H1 (cell line): ENCODE results near the gene TM9SF2. TPM values are rescaled to one million over a fixed set of nuclear protein-coding genes. Genes with fewer than 3 reads are reported as not detected.

ENCODE experiments used
- CTCF ChIA-PET: fragments of 300-600 bp; sonication (Branson Sonifier 250); formaldehyde crosslinking; loops from one replicate; lab custom pipeline; 2021; ENCODE audit not compliant: partially characterized antibody; lab: Charles Lee
- POLR2A ChIA-PET: fragments of 300-600 bp; sonication (Branson Sonifier 250); formaldehyde crosslinking; loops from one replicate; lab custom pipeline; 2021; ENCODE audit warnings: inconsistent platforms; ENCODE audit not compliant: partially characterized antibody; lab: Charles Lee
- DNase-seq, 2 experiments: peaks; one replicate each; pipeline versions ENCODE4 v3.0.0 to v3.0.0-alpha.2; 2010 to 2022; ENCODE audit warnings: low spot score in 2 of 2, low read depth in 1 of 2, mixed read lengths in 1 of 2
- FAIRE-seq: peaks from 2 replicates; lab custom pipeline; 2011; peaks lifted over from hg19 to GRCh38; lab: Jason Lieb, UNC
- H2AFZ ChIP-seq: 2 replicates; pipeline ENCODE4 v1.8.1; 2012; ENCODE audit warnings: low read length, inconsistent platforms
- H2AK5ac ChIP-seq: 2 replicates; pipeline ENCODE4 v1.6.1; 2013; ENCODE audit warnings: low read depth, low read length
- H2BK120ac ChIP-seq: replicated peaks from 2 replicates; pipeline ENCODE3; 2013; ENCODE audit warnings: low read depth, low read length, inconsistent platforms
- H2BK12ac ChIP-seq: 2 replicates; pipeline ENCODE4 v1.6.1; 2013; ENCODE audit warnings: low read depth, low read length
- H2BK15ac ChIP-seq: 2 replicates; pipeline ENCODE4 v1.6.1; 2013; ENCODE audit warnings: low read length
- H2BK20ac ChIP-seq: 2 replicates; pipeline ENCODE4 v1.6.1; 2013; ENCODE audit warnings: low read length
- H2BK5ac ChIP-seq: 2 replicates; pipeline ENCODE4 v1.6.1; 2013; ENCODE audit warnings: low read depth, low read length
- H3K14ac ChIP-seq: 2 replicates; pipeline ENCODE4 v1.6.1; 2013; ENCODE audit warnings: inconsistent platforms; ENCODE audit not compliant: insufficient read length
- H3K18ac ChIP-seq: 2 replicates; pipeline ENCODE4 v1.6.1; 2013; ENCODE audit warnings: low read length; ENCODE audit errors: extremely low read depth
- H3K23ac ChIP-seq: 2 replicates; pipeline ENCODE4 v1.6.1; 2013; ENCODE audit warnings: inconsistent platforms; ENCODE audit not compliant: insufficient read length
- H3K23me2 ChIP-seq: 2 replicates; pipeline ENCODE4 v1.6.1; 2013; ENCODE audit warnings: low read depth, low read length
- H3K27ac ChIP-seq: 2 replicates; pipeline ENCODE4 v1.6.1; 2011; ENCODE audit warnings: low read depth, low read length, inconsistent platforms
- H3K27me3 ChIP-seq, 4 experiments: replicated peaks in 1 of 4; 1 replicate in 1 of 4; 2 replicates in 3 of 4; pipeline versions ENCODE4 v1.6.1 to v1.8.1; 2011 to 2013; ENCODE audit warnings: low read length in 3 of 4, mild to moderate bottlenecking in 3 of 4, inconsistent platforms in 2 of 4, mixed read lengths in 2 of 4, moderate library complexity in 1 of 4; ENCODE audit not compliant: control insufficient read depth in 3 of 4, insufficient read depth in 3 of 4; ENCODE audit errors: extremely low read depth in 1 of 4
- H3K36me3 ChIP-seq, 4 experiments: 2 replicates each; pipeline versions ENCODE4 v1.6.1 to v1.8.1; 2011 to 2013; ENCODE audit warnings: mild to moderate bottlenecking in 4 of 4, low read length in 3 of 4, moderate library complexity in 2 of 4, control low read depth in 1 of 4, inconsistent platforms in 1 of 4; ENCODE audit not compliant: insufficient read depth in 4 of 4, control insufficient read depth in 2 of 4
- H3K4ac ChIP-seq: replicated peaks from 2 replicates; pipeline ENCODE3; 2013; ENCODE audit warnings: low read length, low read depth, mixed read lengths, inconsistent platforms; ENCODE audit not compliant: insufficient read length
- H3K4me1 ChIP-seq, 4 experiments: replicated peaks in 1 of 4; 1 replicate in 1 of 4; 2 replicates in 3 of 4; pipeline versions ENCODE4 v1.6.1 to v1.8.1; 2011 to 2013; ENCODE audit warnings: low read length in 3 of 4, inconsistent platforms in 2 of 4, mixed read lengths in 1 of 4; ENCODE audit not compliant: insufficient read depth in 4 of 4, control insufficient read depth in 3 of 4
- H3K4me2 ChIP-seq, 2 experiments: 2 replicates each; pipeline versions ENCODE4 v1.6.1 to v1.8.1; 2011 to 2013; ENCODE audit warnings: low read depth in 2 of 2, low read length in 2 of 2, control low read depth in 1 of 2, inconsistent platforms in 1 of 2, mild to moderate bottlenecking in 1 of 2; ENCODE audit not compliant: insufficient read depth in 1 of 2
- H3K4me3 ChIP-seq, 4 experiments: fragments of 200-600, 300-600 bp in 1 of 4; sonication (generic), shearing (Covaris generic), sonication (Bioruptor Twin) in 1 of 4; 2 replicates each; pipeline versions ENCODE4 v1.5.1 to v1.8.1; 2011 to 2016; ENCODE audit warnings: low read length in 4 of 4, low read depth in 3 of 4, control low read depth in 2 of 4, inconsistent platforms in 2 of 4, mild to moderate bottlenecking in 2 of 4, mixed read lengths in 1 of 4, moderate library complexity in 1 of 4; ENCODE audit not compliant: insufficient read depth in 2 of 4; ENCODE audit errors: extremely low read depth in 1 of 4
- H3K56ac ChIP-seq: replicated peaks from 2 replicates; pipeline ENCODE3; 2013; ENCODE audit warnings: low read depth, mild to moderate bottlenecking, mixed read lengths, low read length, inconsistent platforms; ENCODE audit not compliant: insufficient read length
- H3K79me1 ChIP-seq: 2 replicates; pipeline ENCODE4 v1.6.1; 2013; ENCODE audit warnings: low read depth, low read length, control low read depth
- H3K79me2 ChIP-seq, 2 experiments: 2 replicates each; pipeline versions ENCODE4 v1.6.1 to v1.8.1; 2012 to 2013; ENCODE audit warnings: low read length in 2 of 2, mild to moderate bottlenecking in 2 of 2, inconsistent platforms in 1 of 2; ENCODE audit not compliant: insufficient read depth in 2 of 2, control insufficient read depth in 1 of 2
- H3K9ac ChIP-seq, 4 experiments: replicated peaks in 1 of 4; 1 replicate in 1 of 4; 2 replicates in 3 of 4; pipeline versions ENCODE4 v1.6.1 to v1.8.1; 2011 to 2013; ENCODE audit warnings: low read depth in 3 of 4, low read length in 3 of 4, control low read depth in 2 of 4, mild to moderate bottlenecking in 2 of 4, moderate library complexity in 2 of 4, inconsistent platforms in 1 of 4; ENCODE audit errors: extremely low read depth in 1 of 4
- H3K9me3 ChIP-seq, 2 experiments: 2 replicates each; pipeline versions ENCODE4 v1.6.1 to v1.8.1; 2012 to 2013; ENCODE audit warnings: mild to moderate bottlenecking in 2 of 2, moderate library complexity in 2 of 2, control low read depth in 1 of 2, inconsistent platforms in 1 of 2, low read depth in 1 of 2, low read length in 1 of 2, mixed read lengths in 1 of 2; ENCODE audit not compliant: insufficient read depth in 2 of 2
- H4K20me1 ChIP-seq, 2 experiments: replicated peaks in 1 of 2; 2 replicates each; pipeline versions ENCODE3 to v1.8.1; 2011 to 2013; ENCODE audit warnings: inconsistent platforms in 2 of 2, low read length in 2 of 2, mild to moderate bottlenecking in 1 of 2; ENCODE audit not compliant: insufficient read depth in 2 of 2, control insufficient read depth in 1 of 2
- H4K5ac ChIP-seq: 2 replicates; pipeline ENCODE4 v1.6.1; 2013; ENCODE audit warnings: low read length, low read depth, mixed read lengths, inconsistent platforms; ENCODE audit not compliant: insufficient read length
- H4K8ac ChIP-seq: 2 replicates; pipeline ENCODE4 v1.8.0; 2013; ENCODE audit warnings: mild to moderate bottlenecking, moderate library complexity, low read length, inconsistent platforms; ENCODE audit not compliant: insufficient read depth; ENCODE audit errors: extremely low read depth
- H4K91ac ChIP-seq: replicated peaks from 2 replicates; pipeline ENCODE3; 2013; ENCODE audit warnings: low read length, mixed read lengths, inconsistent platforms; ENCODE audit not compliant: insufficient read length
- CEBPB ChIP-seq: IDR thresholded peaks from 2 replicates; pipeline ENCODE4 v1.6.1; 2012; ENCODE audit warnings: low read depth, low read length
- GTF2F1 ChIP-seq: IDR thresholded peaks from 2 replicates; pipeline ENCODE4 v1.6.1; 2012; ENCODE audit warnings: low read depth, low read length, improper control_type of control experiment, borderline replicate concordance
- JUN ChIP-seq: IDR thresholded peaks from 2 replicates; pipeline ENCODE4 v1.6.1; 2011; ENCODE audit warnings: low read depth, mild to moderate bottlenecking, improper control_type of control experiment, low read length
- JUND ChIP-seq: IDR thresholded peaks from 2 replicates; pipeline ENCODE4 v1.6.1; 2011; ENCODE audit warnings: mild to moderate bottlenecking, improper control_type of control experiment, low read length
- POLR2A ChIP-seq, 2 experiments: IDR thresholded peaks; 1 replicate in 1 of 2; 2 replicates in 1 of 2; pipeline ENCODE4 v1.6.1; 2011; ENCODE audit warnings: low read depth in 2 of 2, low read length in 2 of 2, mild to moderate bottlenecking in 2 of 2; ENCODE audit errors: control extremely low read depth in 1 of 2
- POLR2AphosphoS5 ChIP-seq: IDR thresholded peaks from 2 replicates; pipeline ENCODE4 v1.6.1; 2011; ENCODE audit warnings: low read depth, low read length
- RBBP5 ChIP-seq: IDR thresholded peaks from 2 replicates; pipeline ENCODE4 v1.7.1; 2012; ENCODE audit warnings: low read depth, mild to moderate bottlenecking, inconsistent platforms, low read length, moderate library complexity, borderline replicate concordance
- RXRA ChIP-seq: IDR thresholded peaks from 2 replicates; pipeline ENCODE4 v1.6.1; 2011; ENCODE audit warnings: low read depth, mild to moderate bottlenecking, low read length, moderate library complexity; ENCODE audit not compliant: insufficient read depth
- SP4 ChIP-seq: IDR thresholded peaks from 2 replicates; pipeline ENCODE4 v1.6.1; 2012; ENCODE audit warnings: low read length, inconsistent platforms
- WGBS, 2 experiments: shearing (Covaris generic) in 1 of 2; methylation state at CpG; one replicate each; pipeline versions ENCODE4 v1.1.6 to v1.1.7; 2013 to 2015; ENCODE audit warnings: low lambda C conversion rate in 2 of 2, mixed read lengths in 2 of 2, inconsistent platforms in 1 of 2, low coverage in 1 of 2, missing lambda C conversion rate in 1 of 2; ENCODE audit not compliant: insufficient replicate concordance in 2 of 2, insufficient coverage in 1 of 2, insufficient read length in 1 of 2; ENCODE audit errors: extremely low coverage in 1 of 2, missing lambda C conversion rate in 1 of 2; 5-methylcytosine and 5-hydroxymethylcytosine counted together
- polyA plus RNA-seq, 7 experiments: library from polyadenylated mRNA; depleted of rRNA in 3 of 7; stranded (reverse) in 5 of 7; unstranded in 2 of 7; fragments of >200 nt in 5 of 7; fragments of 200-250 nt in 2 of 7; gene quantifications; 1 replicate in 5 of 7; 2 replicates in 1 of 7; 4 replicates in 1 of 7; pipeline versions ENCODE4 v1.2.1 to v1.2.3, GENCODE V29; 2011 to 2013; ENCODE audit warnings: missing spikeins in 2 of 7, mixed read lengths in 2 of 7
- total RNA-seq: library from RNA; stranded (reverse); fragmentation: NEBNext Ultra II Directional; extraction: Animal tissue kit (Norgen Biotek cat#: 25700); gene quantifications from 2 replicates; pipeline ENCODE4 v1.2.1, GENCODE V29; 2021
- TF ChIP-seq, protein P1 (sequence below): IDR thresholded peaks from 2 replicates; pipeline ENCODE4 v1.6.1; 2011; ENCODE audit warnings: low read length, improper control_type of control experiment
- TF ChIP-seq, protein P2 (sequence below): IDR thresholded peaks from 2 replicates; pipeline ENCODE4 v1.6.1; 2011; ENCODE audit warnings: low read depth, mild to moderate bottlenecking, low read length; ENCODE audit not compliant: insufficient read depth

TM9SF2 gene
- total and polyA plus RNA-seq, 2 of the 8 experiments (the other 6 are each of a cell fraction or from before 2014, with no cell fraction given), result 68.0 to 101 TPM

DNA sequence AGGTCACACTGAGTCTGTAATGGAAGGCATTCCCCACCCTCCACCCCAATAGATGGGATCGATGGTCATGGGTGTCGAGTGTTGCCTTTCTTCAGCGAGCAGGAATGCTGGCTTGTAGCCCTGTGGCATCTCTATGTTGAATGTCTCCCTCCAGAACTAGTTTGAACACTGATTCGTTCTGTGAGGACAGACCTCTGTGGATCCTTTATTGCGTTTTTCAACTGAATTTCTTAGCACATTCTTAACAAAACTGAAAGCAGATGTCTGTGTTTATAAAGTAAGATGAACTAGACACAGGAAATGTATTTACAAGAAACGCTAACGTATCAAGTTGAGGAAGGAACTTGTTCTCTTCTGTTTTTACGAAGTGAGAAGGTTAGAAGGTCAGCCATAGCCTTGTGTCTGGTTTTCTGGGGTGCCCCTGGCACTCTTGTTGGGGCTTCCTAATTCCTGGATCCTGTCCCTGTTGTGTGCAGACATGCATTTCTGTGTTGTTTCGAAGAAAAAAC is 36.8 kb upstream of the TM9SF2 start:
- POLR2A ChIA-PET, result no interaction called here
- TF ChIP-seq RBBP5 (no peak), GTF2F1 (no peak), RXRA (no peak), CEBPB (no peak), POLR2AphosphoS5 (no peak), POLR2A (IDR thresholded peaks at IDR 0.05; ENCODE audit: control extremely low read depth in 1 of 2, low read depth in 2 of 2, low read length in 2 of 2) (no peak), SP4 (no peak), JUND (no peak), JUN (no peak)
- TF ChIP-seq, protein P1, sequence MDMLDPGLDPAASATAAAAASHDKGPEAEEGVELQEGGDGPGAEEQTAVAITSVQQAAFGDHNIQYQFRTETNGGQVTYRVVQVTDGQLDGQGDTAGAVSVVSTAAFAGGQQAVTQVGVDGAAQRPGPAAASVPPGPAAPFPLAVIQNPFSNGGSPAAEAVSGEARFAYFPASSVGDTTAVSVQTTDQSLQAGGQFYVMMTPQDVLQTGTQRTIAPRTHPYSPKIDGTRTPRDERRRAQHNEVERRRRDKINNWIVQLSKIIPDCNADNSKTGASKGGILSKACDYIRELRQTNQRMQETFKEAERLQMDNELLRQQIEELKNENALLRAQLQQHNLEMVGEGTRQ, result no peak
- TF ChIP-seq, protein P2, sequence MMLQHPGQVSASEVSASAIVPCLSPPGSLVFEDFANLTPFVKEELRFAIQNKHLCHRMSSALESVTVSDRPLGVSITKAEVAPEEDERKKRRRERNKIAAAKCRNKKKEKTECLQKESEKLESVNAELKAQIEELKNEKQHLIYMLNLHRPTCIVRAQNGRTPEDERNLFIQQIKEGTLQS, result no peak

More for the DNA sequence above, 36.8 kb upstream of the TM9SF2 start:
- no peak overlapping the region for H3K4me2 ChIP-seq
- H4K20me1 ChIP-seq, result no peaks in the 10 kb centered on the region
- H2AK5ac ChIP-seq, result 0 out of 2 replicates have a peak overlapping the region, but pooled peaks have one; percentile 26
- no peak overlapping the region for H3K9ac ChIP-seq
- H2BK20ac ChIP-seq, result no peak overlapping the region
- H3K27ac ChIP-seq, result no peak overlapping the region
- no peak overlapping the region for H2BK15ac ChIP-seq
- no peak overlapping the region for H4K5ac ChIP-seq
- no peak overlapping the region for H3K18ac ChIP-seq
- H3K36me3 ChIP-seq, result no peaks in the 10 kb centered on the region
- no peak overlapping the region for H3K4ac ChIP-seq
- WGBS, 2 experiments, result 84% methylated on average over 9 of the region's 9 CpGs; no CpG with 5 or more reads in 1 of the 2 experiments
- H2BK12ac ChIP-seq, result no peak overlapping the region
- no peak overlapping the region; the same call in 1 of the 2 replicates for H2AFZ ChIP-seq
- no peaks in the 10 kb centered on the region for H3K27me3 ChIP-seq
- no peak for FAIRE-seq
- H2BK120ac ChIP-seq, result no peak overlapping the region
- H3K56ac ChIP-seq, result no peak overlapping the region
- CTCF ChIA-PET, result interaction anchor here (1.3 to 2.8 kb wide), 3 partner anchors 18 to 30 kb away, joined by 5 to 7 read pairs (median 6); no protein-coding TSS in a partner anchor
- H2BK5ac ChIP-seq, result no peak overlapping the region
- no peaks in the 10 kb centered on the region; a peak in 1 of 7 replicates for H3K4me1 ChIP-seq
- no peak overlapping the region for H3K23ac ChIP-seq
- H3K79me2 ChIP-seq, result no peaks in the 10 kb centered on the region
- no peak overlapping the region for H4K91ac ChIP-seq
- no peaks in the 10 kb centered on the region for H3K79me1 ChIP-seq
- no peak overlapping the region for H3K14ac ChIP-seq
- no peak overlapping the region for H3K4me3 ChIP-seq
- H4K8ac ChIP-seq, result no peak overlapping the region
- H3K23me2 ChIP-seq, result peaks cover 4% of the 10 kb centered on the region; the same call in 1 of the 2 replicates
- no peaks in the 10 kb centered on the region for H3K9me3 ChIP-seq
- no peak for DNase-seq
